A673 (cell line): ENCODE results near the gene GET3. TPM values are rescaled to one million over a fixed set of nuclear protein-coding genes. Genes with fewer than 3 reads are reported as not detected.

Experiments
- BruUV-seq: library from RNA; stranded (reverse); fragments of 400-500 nt; replicated peaks from 2 replicates; lab custom pipeline; 2021; lab: Mats Ljungman, UMichigan
- CTCF ChIA-PET: fragments of 300-600 bp; sonication (Branson Sonifier 250); formaldehyde crosslinking; loops from one replicate; lab custom pipeline; 2022; ENCODE audit warnings: antibody characterized with exemption; lab: Charles Lee
- POLR2A ChIA-PET: fragments of 300-600 bp; sonication (Branson Sonifier 250); formaldehyde crosslinking; loops from one replicate; lab custom pipeline; 2022; ENCODE audit warnings: antibody characterized with exemption; ENCODE audit not compliant: low non-redundant PET; lab: Charles Lee
- DNase-seq: peaks from one replicate; pipeline ENCODE4 v3.0.0-alpha.2; 2015; ENCODE audit warnings: low spot score
- H3K27ac ChIP-seq: fragments of 200-600 bp; sonication (generic); 2 replicates; pipeline ENCODE4 v1.5.1; 2016; ENCODE audit warnings: mixed run types, low read depth, mild to moderate bottlenecking, mixed read lengths, antibody characterized with exemption, low read length; ENCODE audit not compliant: poor library complexity, severe bottlenecking
- H3K27me3 ChIP-seq: fragments of 200-600 bp; sonication (generic); replicated peaks from 2 replicates; pipeline ENCODE4 v1.6.1; 2017; ENCODE audit warnings: mixed run types, low read depth, mild to moderate bottlenecking, mixed read lengths, antibody characterized with exemption, low read length; ENCODE audit not compliant: insufficient read depth, poor library complexity
- H3K36me3 ChIP-seq: fragments of 200-600 bp; sonication (generic); 2 replicates; pipeline ENCODE4 v1.6.1; 2016; ENCODE audit warnings: mixed run types, mild to moderate bottlenecking, mixed read lengths, antibody characterized with exemption, low read length; ENCODE audit not compliant: insufficient read depth, poor library complexity, severe bottlenecking
- H3K4me1 ChIP-seq: fragments of 200-600 bp; sonication (generic); 2 replicates; pipeline ENCODE4 v1.6.1; 2017; ENCODE audit warnings: mixed run types, mild to moderate bottlenecking, mixed read lengths, antibody characterized with exemption, low read length; ENCODE audit not compliant: insufficient read depth, poor library complexity, severe bottlenecking
- H3K4me3 ChIP-seq: fragments of 200-600 bp; sonication (generic); 2 replicates; pipeline ENCODE4 v1.5.1; 2016; ENCODE audit warnings: low read depth, mixed run types, mild to moderate bottlenecking, mixed read lengths, low read length; ENCODE audit not compliant: poor library complexity, severe bottlenecking
- H3K9me3 ChIP-seq: fragments of 200-600 bp; sonication (generic); 2 replicates; pipeline ENCODE4 v1.6.1; 2016; ENCODE audit warnings: mixed run types, low read depth, mild to moderate bottlenecking, mixed read lengths, antibody characterized with exemption, low read length; ENCODE audit not compliant: poor library complexity, severe bottlenecking
- CTCF ChIP-seq: fragments of 300-800, 200-600 bp; sonication (generic); conservative IDR thresholded peaks from 2 replicates; pipeline ENCODE4 v1.5.1; 2017; ENCODE audit warnings: low read depth, mild to moderate bottlenecking, antibody characterized with exemption, low read length, moderate library complexity, mixed read lengths
- EZH2 ChIP-seq: fragments of 200-600 bp; sonication (generic); IDR thresholded peaks from 2 replicates; pipeline ENCODE4 v1.6.1; 2017; ENCODE audit warnings: borderline replicate concordance, low read depth, mild to moderate bottlenecking, mixed read lengths, antibody characterized with exemption, low read length; ENCODE audit not compliant: poor library complexity, severe bottlenecking
- intact Hi-C: fragments of 100-400 bp; cut with micrococcal nuclease; formaldehyde crosslinking; loops from one replicate; pipeline ENCODE4 v1.10.0; 2022; ENCODE audit not compliant: unreplicated experiment
- total RNA-seq: library from RNA; stranded (reverse); gene quantifications from 2 replicates; pipeline ENCODE4 v1.2.3, GENCODE V29; 2021

Gene GET3
- total RNA-seq, 1 experiment from 2014 or later: 91.7 TPM

GRCh38 chr19:12695096-12695495 is 42.2 kb upstream of the GET3 start:
- no peaks in the 10 kb centered on the region for H3K27me3 ChIP-seq
- no peak for DNase-seq
- H3K4me3 ChIP-seq: peak overlapping the region; percentile 89
- intact Hi-C loops: no loop called here
- H3K27ac ChIP-seq: no peak overlapping the region
- H3K4me1 ChIP-seq: peaks cover 11% of the 10 kb centered on the region
- H3K9me3 ChIP-seq: no peaks in the 10 kb centered on the region
- TF ChIP-seq EZH2: no peak
- TF ChIP-seq CTCF: no peak
- peaks cover 10% of the 10 kb centered on the region for H3K36me3 ChIP-seq
- ChIA-PET CTCF (no interaction called here), POLR2A (interaction anchor here (0.6 kb wide), 1 partner anchor 15 kb away, joined by 3 read pairs; no protein-coding TSS in a partner anchor)
- BruUV-seq: no TSS peak

GRCh38 chr19:12695514-12695913 is 41.8 kb upstream of the GET3 start:
- ChIA-PET POLR2A (interaction anchor here (0.6 kb wide), 1 partner anchor 15 kb away, joined by 3 read pairs; no protein-coding TSS in a partner anchor), CTCF (no interaction called here)
- H3K27ac ChIP-seq: peak overlapping the region; percentile 83
- TF ChIP-seq CTCF (no peak), EZH2 (no peak)
- no peaks in the 10 kb centered on the region for H3K27me3 ChIP-seq
- peak overlapping the region; percentile 89 for H3K4me3 ChIP-seq
- peaks cover 13% of the 10 kb centered on the region for H3K36me3 ChIP-seq
- BruUV-seq: no TSS peak
- peaks cover 11% of the 10 kb centered on the region for H3K4me1 ChIP-seq
- intact Hi-C loops: no loop called here
- no peaks in the 10 kb centered on the region for H3K9me3 ChIP-seq
- DNase-seq: no peak

- Histone ChIP-seq H3K9me3 (no peaks in the 10 kb centered on the region), H3K4me1 (peaks cover 11% of the 10 kb centered on the region), H3K36me3 (peaks cover 17% of the 10 kb centered on the region), H3K27ac (peak overlapping the region; percentile 83), H3K4me3 (peak overlapping the region; percentile 89), H3K27me3 (no peaks in the 10 kb centered on the region)
- CTCF ChIA-PET: interaction anchor here (0.5 to 1.0 kb wide), 2 partner anchors 65 to 84 kb away, joined by 3 read pairs; no protein-coding TSS in a partner anchor
- intact Hi-C loops: no loop called here
- BruUV-seq: no TSS peak
- no peak for TF ChIP-seq EZH2
- no peak for TF ChIP-seq CTCF
- no peak for DNase-seq
- POLR2A ChIA-PET: interaction anchor here (0.6 kb wide), 1 partner anchor 1664 kb away, joined by 8 read pairs; no protein-coding TSS in a partner anchor
Measured at GRCh38 chr19:12695997-12696365, 41.3 kb upstream of the GET3 start.
